B cell (primary cell): Measurements from ENCODE around the gene RBM6. TPM values are rescaled to one million over a fixed set of nuclear protein-coding genes. Genes with fewer than 3 reads are reported as not detected.

ENCODE experiments used
- ATAC-seq: fragments of 200-7000 bp; cut with Tn5 transposase; one replicate; pipeline ENCODE4 v1.10.0; 2021; ENCODE audit warnings: low read depth, mild to moderate bottlenecking, moderate number of reproducible peaks, moderate library complexity
- CTCF ChIA-PET: fragments of 350-600 bp; sonication (Branson Sonifier 250); formaldehyde crosslinking; loops from one replicate; lab custom pipeline; 2021; ENCODE audit warnings: antibody characterized with exemption, inconsistent platforms; lab: Charles Lee
- POLR2A ChIA-PET: fragments of 350-600 bp; sonication (Branson Sonifier 250); formaldehyde crosslinking; loops from one replicate; lab custom pipeline; 2021; ENCODE audit warnings: antibody characterized with exemption; lab: Charles Lee
- DNase-seq: peaks from one replicate; pipeline ENCODE4 v3.0.0; 2013
- H2AFZ ChIP-seq: 2 replicates; pipeline ENCODE4 v1.6.1; 2012; ENCODE audit warnings: mild to moderate bottlenecking, low read depth, low read length; ENCODE audit not compliant: insufficient read depth, poor library complexity, severe bottlenecking
- H3K27ac ChIP-seq, 2 donors: 1 replicate in 1 of 2; 2 replicates in 1 of 2; pipeline ENCODE4 v1.5.1; 2012 to 2013; ENCODE audit warnings: low read length in 2 of 2, mild to moderate bottlenecking in 2 of 2, moderate library complexity in 1 of 2
- H3K27me3 ChIP-seq, 4 experiments: fragments of 200-600 bp in 1 of 4; sonication (generic) in 1 of 4; replicated peaks in 1 of 4; 1 replicate in 2 of 4; 2 replicates in 2 of 4; pipeline versions ENCODE4 v1.6.1 to v1.7.0; 2013 to 2016; ENCODE audit warnings: low read length in 3 of 4, mild to moderate bottlenecking in 2 of 4, mixed read lengths in 1 of 4, moderate library complexity in 1 of 4; ENCODE audit not compliant: insufficient read depth in 4 of 4, control insufficient read depth in 3 of 4; ENCODE audit errors: control extremely low read depth in 1 of 4
- H3K36me3 ChIP-seq, 2 experiments: replicated peaks in 1 of 2; 1 replicate in 1 of 2; 2 replicates in 1 of 2; pipeline versions ENCODE4 v1.6.1 to v1.7.1; 2013; ENCODE audit warnings: low read length in 1 of 2; ENCODE audit not compliant: insufficient read depth in 2 of 2, control insufficient read depth in 1 of 2; ENCODE audit errors: control extremely low read depth in 1 of 2, extremely low read depth in 1 of 2
- H3K4me1 ChIP-seq, 2 donors: fragments of 200-600 bp in 1 of 2; sonication (generic) in 1 of 2; 1 replicate in 1 of 2; 2 replicates in 1 of 2; pipeline versions ENCODE4 v1.5.1 to v1.6.1; 2013 to 2017; ENCODE audit warnings: low read length in 2 of 2; ENCODE audit not compliant: control insufficient read depth in 2 of 2, insufficient read depth in 2 of 2
- H3K4me2 ChIP-seq: replicated peaks from 2 replicates; pipeline ENCODE3; 2012; ENCODE audit warnings: mild to moderate bottlenecking, low read depth, low read length; ENCODE audit not compliant: poor library complexity, severe bottlenecking
- H3K4me3 ChIP-seq, 5 experiments: fragments of 200-600 bp in 1 of 5; sonication (generic) in 1 of 5; 1 replicate in 3 of 5; 2 replicates in 2 of 5; pipeline versions ENCODE4 v1.5.1 to v1.7.0; 2011 to 2016; ENCODE audit warnings: low read length in 4 of 5, mild to moderate bottlenecking in 4 of 5, low read depth in 2 of 5, control low read depth in 1 of 5, moderate library complexity in 1 of 5; ENCODE audit not compliant: insufficient read depth in 1 of 5; ENCODE audit errors: control extremely low read depth in 1 of 5, extremely low read depth in 1 of 5
- H3K79me2 ChIP-seq: fragments of 200-600 bp; sonication (generic); one replicate; pipeline ENCODE4 v1.6.0; 2016; ENCODE audit warnings: low read length; ENCODE audit not compliant: control insufficient read depth, insufficient read depth
- H3K9ac ChIP-seq: fragments of 200-600 bp; sonication (generic); 2 replicates; pipeline ENCODE4 v1.6.1; 2017; ENCODE audit warnings: mild to moderate bottlenecking, low read length, moderate library complexity
- H3K9me3 ChIP-seq, 3 donors: one replicate each; pipeline versions ENCODE4 v1.6.1 to v1.7.1; 2013; ENCODE audit warnings: low read length in 2 of 3; ENCODE audit not compliant: control insufficient read depth in 2 of 3, insufficient read depth in 1 of 3; ENCODE audit errors: control extremely low read depth in 1 of 3
- H4K20me1 ChIP-seq: 2 replicates; pipeline ENCODE4 v1.6.0; 2012; ENCODE audit warnings: mild to moderate bottlenecking, low read length; ENCODE audit not compliant: insufficient read depth, control insufficient read depth, poor library complexity, severe bottlenecking
- H3K27ac Mint-ChIP-seq: one replicate; pipeline ENCODE4 v1.8.0; 2021; ENCODE audit warnings: mixed read lengths
- H3K27me3 Mint-ChIP-seq: one replicate; pipeline ENCODE4 v1.8.0; 2021; ENCODE audit warnings: mixed read lengths
- H3K4me1 Mint-ChIP-seq: one replicate; pipeline ENCODE4 v1.8.0; 2021; ENCODE audit warnings: mixed read lengths
- H3K4me3 Mint-ChIP-seq: one replicate; pipeline ENCODE4 v1.8.0; 2021; ENCODE audit warnings: mixed read lengths
- H3K9me3 Mint-ChIP-seq: one replicate; pipeline ENCODE4 v1.8.0; 2022; ENCODE audit warnings: mixed read lengths; ENCODE audit not compliant: insufficient read depth
- CTCF ChIP-seq: fragments of 200-600 bp; IDR thresholded peaks from one replicate; pipeline ENCODE4 v1.8.0; 2022; ENCODE audit warnings: antibody characterized with exemption, mild to moderate bottlenecking
- EZH2 ChIP-seq: IDR thresholded peaks from 2 replicates; pipeline ENCODE4 v1.6.1; 2012; ENCODE audit warnings: borderline replicate concordance, low read depth, mild to moderate bottlenecking, moderate library complexity, low read length; ENCODE audit not compliant: insufficient read depth, poor library complexity, severe bottlenecking
- WGBS: methylation state at CpG from one replicate; pipeline ENCODE4 v1.1.5; 2013; ENCODE audit warnings: missing lambda C conversion rate; ENCODE audit not compliant: insufficient coverage; 5-methylcytosine and 5-hydroxymethylcytosine counted together
- intact Hi-C: fragments of 100-400 bp; cut with micrococcal nuclease; formaldehyde crosslinking; loops from one replicate; pipeline ENCODE4 v1.10.0; 2022
- polyA plus RNA-seq: library from polyadenylated mRNA; depleted of rRNA; stranded (reverse); fragments of >200 nt; gene quantifications from 2 replicates; pipeline ENCODE4 v1.2.3, GENCODE V29; 2012
- total RNA-seq, 2 donors: library from RNA; stranded (reverse); fragments of 120-200 nt in 1 of 2; gene quantifications; 1 replicate in 1 of 2; 2 replicates in 1 of 2; pipeline versions ENCODE4 v1.2.3 to v1.2.4, GENCODE V29; 2013 to 2022

RBM6 gene
- total and polyA plus RNA-seq, 2 donors (not counting 1 experiment from before 2014, with no cell fraction given) = 223 to 285 TPM

GRCh38 chr3:50068134-50068533, 128.2 kb downstream of the RBM6 start:
- Mint-ChIP-seq H3K27ac (no peak overlapping the region), H3K4me1 (no peaks in the 10 kb centered on the region), H3K4me3 (no peak overlapping the region), H3K27me3 (no peaks in the 10 kb centered on the region), H3K9me3 (no peaks in the 10 kb centered on the region)
- Histone ChIP-seq H4K20me1 (no peaks in the 10 kb centered on the region), H3K9me3 (no peaks in the 10 kb centered on the region), H3K9ac (no peak overlapping the region), H2AFZ (no peak overlapping the region), H3K4me2 (no peak overlapping the region), H3K4me1 (no peaks in the 10 kb centered on the region), H3K79me2 (peaks cover 2% of the 10 kb centered on the region), H3K27ac (no peak overlapping the region), H3K27me3 (no peaks in the 10 kb centered on the region), H3K4me3 (no peak overlapping the region), H3K36me3 (peaks cover 36 to 88% of the 10 kb centered on the region in 2 experiments)
- 100% methylated on average over 1 of the region's 2 CpGs for WGBS
- CTCF ChIA-PET = no interaction called here
- TF ChIP-seq CTCF (no peak), EZH2 (no peak)
- POLR2A ChIA-PET = no interaction called here
- no peak for ATAC-seq
- no peak for DNase-seq
- intact Hi-C loops = no loop called here

GRCh38 chr3:50078091-50078490, 138.1 kb downstream of the RBM6 start:
- Mint-ChIP-seq H3K4me1 (peaks cover 32% of the 10 kb centered on the region), H3K4me3 (no peak overlapping the region), H3K27ac (peak overlapping the region; percentile 42), H3K27me3 (no peaks in the 10 kb centered on the region), H3K9me3 (no peaks in the 10 kb centered on the region)
- Histone ChIP-seq H2AFZ (no peak overlapping the region), H4K20me1 (no peaks in the 10 kb centered on the region), H3K9ac (no peak overlapping the region), H3K4me1 (peaks cover 14 to 31% of the 10 kb centered on the region in 2 donors), H3K4me2 (no peak overlapping the region), H3K79me2 (no peaks in the 10 kb centered on the region), H3K36me3 (peaks cover 6 to 25% of the 10 kb centered on the region in 2 experiments), H3K4me3 (no peak overlapping the region), H3K9me3 (no peaks in the 10 kb centered on the region), H3K27me3 (no peaks in the 10 kb centered on the region), H3K27ac (peak overlapping the region in 1 of 2 donors; percentile 65)
- TF ChIP-seq EZH2 (no peak), CTCF (no peak)
- ATAC-seq (no peak), DNase-seq (no peak)
- ChIA-PET CTCF (interaction anchor here (1.0 kb wide), 1 partner anchor 19 kb away, joined by 3 read pairs; no protein-coding TSS in a partner anchor), POLR2A (no interaction called here)
- intact Hi-C loops = no loop called here
- WGBS = no CpG with 5 or more reads among the region's 1 CpG
